Mesenchymal stem cell (in vitro differentiated cells and primary cell): ENCODE data around the gene ZNF12.

Experiments used
- DNase-seq: peaks from one replicate; pipeline ENCODE4 v3.0.0-alpha.2; 2013
- H2AFZ ChIP-seq: one replicate; pipeline ENCODE4 v1.6.1; 2013; ENCODE audit warnings: low read depth, mild to moderate bottlenecking, control low read depth, inconsistent platforms, low read length, moderate library complexity
- H2AK5ac ChIP-seq: 2 replicates; pipeline ENCODE4 v1.6.1; 2013; ENCODE audit warnings: low read length, moderate library complexity, mild to moderate bottlenecking, inconsistent platforms; ENCODE audit not compliant: severe bottlenecking
- H2BK120ac ChIP-seq: one replicate; pipeline ENCODE4 v1.6.1; 2013; ENCODE audit warnings: low read depth, mild to moderate bottlenecking, inconsistent platforms, low read length, moderate library complexity
- H2BK12ac ChIP-seq, 2 experiments: one replicate each; pipeline ENCODE4 v1.6.1; 2013; ENCODE audit warnings: inconsistent platforms in 2 of 2, low read length in 2 of 2, mild to moderate bottlenecking in 2 of 2, moderate library complexity in 2 of 2, control low read depth in 1 of 2
- H2BK15ac ChIP-seq: one replicate; pipeline ENCODE4 v1.6.1; 2013; ENCODE audit warnings: mild to moderate bottlenecking, low read depth, inconsistent platforms; ENCODE audit not compliant: poor library complexity, severe bottlenecking
- H2BK5ac ChIP-seq: 2 replicates; pipeline ENCODE4 v1.6.1; 2013; ENCODE audit warnings: low read depth, mild to moderate bottlenecking, low read length, control low read depth, inconsistent platforms; ENCODE audit not compliant: poor library complexity, severe bottlenecking
- H3K14ac ChIP-seq, 2 experiments: one replicate each; pipeline ENCODE4 v1.6.1; 2013; ENCODE audit warnings: inconsistent platforms in 2 of 2, low read length in 2 of 2, control low read depth in 1 of 2, mild to moderate bottlenecking in 1 of 2, moderate library complexity in 1 of 2
- H3K18ac ChIP-seq, 2 experiments: one replicate each; pipeline ENCODE4 v1.6.1; 2013; ENCODE audit warnings: inconsistent platforms in 2 of 2, low read length in 2 of 2, control low read depth in 1 of 2, low read depth in 1 of 2, mild to moderate bottlenecking in 1 of 2
- H3K23ac ChIP-seq, 2 experiments: one replicate each; pipeline ENCODE4 v1.6.1; 2013; ENCODE audit warnings: inconsistent platforms in 2 of 2, low read length in 2 of 2, mild to moderate bottlenecking in 2 of 2, moderate library complexity in 2 of 2, control low read depth in 1 of 2
- H3K27ac ChIP-seq: 2 replicates; pipeline ENCODE4 v1.5.1; 2013; ENCODE audit warnings: mild to moderate bottlenecking, moderate library complexity, low read length, control low read depth, inconsistent platforms; ENCODE audit not compliant: poor library complexity, severe bottlenecking
- H3K27me3 ChIP-seq, 2 experiments: 2 replicates each; pipeline versions ENCODE4 v1.6.1 to v1.7.0; 2013; ENCODE audit warnings: low read length in 2 of 2, mild to moderate bottlenecking in 2 of 2, moderate library complexity in 2 of 2, control low read depth in 1 of 2, inconsistent platforms in 1 of 2; ENCODE audit not compliant: control insufficient read depth in 1 of 2, insufficient read depth in 1 of 2
- H3K36me3 ChIP-seq, 2 experiments: 2 replicates each; pipeline versions ENCODE4 v1.6.1 to v1.7.0; 2013; ENCODE audit warnings: low read length in 2 of 2, control low read depth in 1 of 2, inconsistent platforms in 1 of 2, low read depth in 1 of 2, mild to moderate bottlenecking in 1 of 2; ENCODE audit not compliant: insufficient read depth in 2 of 2, control insufficient read depth in 1 of 2
- H3K4ac ChIP-seq, 2 experiments: one replicate each; pipeline ENCODE4 v1.6.1; 2013; ENCODE audit warnings: inconsistent platforms in 2 of 2, low read length in 2 of 2, mild to moderate bottlenecking in 2 of 2, moderate library complexity in 2 of 2, control low read depth in 1 of 2, low read depth in 1 of 2
- H3K4me1 ChIP-seq: 2 replicates; pipeline ENCODE4 v1.6.1; 2013; ENCODE audit warnings: low read depth, low read length, control low read depth; ENCODE audit not compliant: control insufficient read depth, insufficient read depth
- H3K4me2 ChIP-seq: 2 replicates; pipeline ENCODE4 v1.6.1; 2013; ENCODE audit warnings: low read length, mild to moderate bottlenecking, inconsistent platforms; ENCODE audit not compliant: poor library complexity, severe bottlenecking
- H3K4me3 ChIP-seq, 2 experiments: 2 replicates each; pipeline versions ENCODE4 v1.5.1 to v1.7.0; 2013; ENCODE audit warnings: low read length in 2 of 2, mild to moderate bottlenecking in 2 of 2, control low read depth in 1 of 2, low read depth in 1 of 2; ENCODE audit not compliant: insufficient read depth in 1 of 2
- H3K79me1 ChIP-seq: replicated peaks from 2 replicates; pipeline ENCODE4 v1.6.1; 2013; ENCODE audit warnings: mild to moderate bottlenecking, control low read depth, low read length, inconsistent platforms; ENCODE audit not compliant: poor library complexity, severe bottlenecking
- H3K9ac ChIP-seq: 2 replicates; pipeline ENCODE4 v1.7.0; 2013; ENCODE audit warnings: mild to moderate bottlenecking, low read length, moderate library complexity
- H3K9me3 ChIP-seq: 2 replicates; pipeline ENCODE4 v1.7.0; 2013; ENCODE audit warnings: mild to moderate bottlenecking, low read length; ENCODE audit not compliant: control insufficient read depth
- H4K8ac ChIP-seq: one replicate; pipeline ENCODE4 v1.6.1; 2013; ENCODE audit warnings: inconsistent platforms, mild to moderate bottlenecking, low read length, moderate library complexity
- H4K91ac ChIP-seq: one replicate; pipeline ENCODE4 v1.6.1; 2013; ENCODE audit warnings: mild to moderate bottlenecking, low read length, inconsistent platforms
- WGBS: methylation state at CpG from one replicate; pipeline ENCODE4 v1.1.7; 2013; ENCODE audit warnings: mixed read lengths; 5-methylcytosine and 5-hydroxymethylcytosine counted together

The ZNF12 gene

GRCh38 chr7:6647541-6647940 lies 59.2 kb downstream of the ZNF12 start:
- peaks cover 86 to 97% of the 10 kb centered on the region in 2 experiments for H3K36me3 ChIP-seq
- H2BK15ac ChIP-seq = no peak overlapping the region
- no peaks in the 10 kb centered on the region for H3K9me3 ChIP-seq
- H2AK5ac ChIP-seq = no peak overlapping the region
- H3K9ac ChIP-seq = no peak overlapping the region
- no peak overlapping the region for H3K18ac ChIP-seq
- H2AFZ ChIP-seq = no peak overlapping the region
- H3K4me2 ChIP-seq = no peak overlapping the region
- H3K23ac ChIP-seq = no peak overlapping the region
- H4K91ac ChIP-seq = no peak overlapping the region
- H4K8ac ChIP-seq = no peak overlapping the region
- H3K27me3 ChIP-seq = no peaks in the 10 kb centered on the region
- peaks cover 65% of the 10 kb centered on the region for H3K79me1 ChIP-seq
- H2BK5ac ChIP-seq = no peak overlapping the region
- no peak overlapping the region for H3K4ac ChIP-seq
- H2BK120ac ChIP-seq = no peak overlapping the region
- no peak overlapping the region for H3K27ac ChIP-seq
- no peak overlapping the region for H3K4me3 ChIP-seq
- H3K14ac ChIP-seq = no peak overlapping the region
- H2BK12ac ChIP-seq = no peak overlapping the region
- H3K4me1 ChIP-seq = no peaks in the 10 kb centered on the region
- no peak for DNase-seq
- WGBS = 98% methylated on average over 13 of the region's 14 CpGs

DNA sequence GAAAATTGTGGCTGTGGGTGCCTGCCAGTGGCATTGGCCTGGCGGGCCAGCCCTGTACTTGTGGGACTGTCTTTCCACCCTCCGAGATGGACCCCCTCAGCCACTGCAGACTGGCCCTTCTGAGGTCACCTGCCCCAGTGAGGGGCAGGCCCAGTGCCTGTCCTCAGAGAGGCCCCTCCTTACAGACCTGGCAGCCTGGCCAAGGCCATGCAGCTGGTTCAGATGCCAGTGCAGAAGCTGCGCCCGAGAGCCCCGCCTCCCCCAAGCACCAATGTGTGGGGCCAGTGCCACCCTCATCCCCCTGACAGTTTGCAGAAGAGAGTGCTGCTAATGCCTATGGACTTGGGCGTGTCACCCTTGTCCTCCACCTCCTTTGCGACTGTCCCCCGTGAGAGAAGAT lies 59.7 kb downstream of the ZNF12 start:
- Histone ChIP-seq H2BK15ac (no peak overlapping the region), H3K27ac (no peak overlapping the region), H3K4me3 (no peak overlapping the region), H3K14ac (no peak overlapping the region), H3K4ac (no peak overlapping the region), H3K79me1 (peaks cover 66% of the 10 kb centered on the region), H4K91ac (no peak overlapping the region), H2BK120ac (no peak overlapping the region), H3K4me1 (no peaks in the 10 kb centered on the region), H2AFZ (no peak overlapping the region), H3K4me2 (no peak overlapping the region), H2AK5ac (no peak overlapping the region), H2BK12ac (no peak overlapping the region), H4K8ac (no peak overlapping the region), H3K23ac (no peak overlapping the region), H3K27me3 (no peaks in the 10 kb centered on the region), H3K9ac (no peak overlapping the region), H3K36me3 (peaks cover 86 to 97% of the 10 kb centered on the region in 2 experiments), H2BK5ac (no peak overlapping the region), H3K9me3 (no peaks in the 10 kb centered on the region), H3K18ac (no peak overlapping the region)
- DNase-seq = no peak
- 92% methylated on average over 8 of the region's 8 CpGs for WGBS

- no peak overlapping the region for H2BK5ac ChIP-seq
- H3K23ac ChIP-seq = no peak overlapping the region
- no peak overlapping the region for H3K4me3 ChIP-seq
- H2AK5ac ChIP-seq = no peak overlapping the region
- H2AFZ ChIP-seq = no peak overlapping the region
- H2BK120ac ChIP-seq = no peak overlapping the region
- no peak overlapping the region for H3K27ac ChIP-seq
- H3K18ac ChIP-seq = no peak overlapping the region
- no peak overlapping the region for H3K4ac ChIP-seq
- no peak overlapping the region for H3K14ac ChIP-seq
- no peak overlapping the region for H3K9ac ChIP-seq
- H3K4me2 ChIP-seq = no peak overlapping the region
- H3K36me3 ChIP-seq = peaks cover 87 to 97% of the 10 kb centered on the region in 2 experiments
- H4K91ac ChIP-seq = no peak overlapping the region
- H3K4me1 ChIP-seq = no peaks in the 10 kb centered on the region
- no peaks in the 10 kb centered on the region for H3K27me3 ChIP-seq
- H3K79me1 ChIP-seq = peaks cover 72% of the 10 kb centered on the region
- H3K9me3 ChIP-seq = no peaks in the 10 kb centered on the region
- no peak overlapping the region for H2BK12ac ChIP-seq
- no peak overlapping the region for H2BK15ac ChIP-seq
- no peak for DNase-seq
- WGBS = 98% methylated on average over 8 of the region's 8 CpGs
- H4K8ac ChIP-seq = no peak overlapping the region
These were observed 60.3 kb downstream of the ZNF12 start for GRCh38 chr7:6646465-6646864.

- H4K8ac ChIP-seq = no peak overlapping the region
- H3K4me3 ChIP-seq = no peak overlapping the region
- H2BK12ac ChIP-seq = no peak overlapping the region
- H2BK5ac ChIP-seq = no peak overlapping the region
- DNase-seq = no peak
- no peak overlapping the region for H2AFZ ChIP-seq
- peaks cover 2% of the 10 kb centered on the region for H3K4me1 ChIP-seq
- H3K36me3 ChIP-seq = peaks cover 83 to 98% of the 10 kb centered on the region in 2 experiments
- peak overlapping the region; percentile 32 for H4K91ac ChIP-seq
- H3K18ac ChIP-seq = no peak overlapping the region
- H3K23ac ChIP-seq = no peak overlapping the region
- H3K9me3 ChIP-seq = no peaks in the 10 kb centered on the region
- no peak overlapping the region for H2AK5ac ChIP-seq
- H3K27ac ChIP-seq = no peak overlapping the region
- no peaks in the 10 kb centered on the region for H3K27me3 ChIP-seq
- H3K14ac ChIP-seq = no peak overlapping the region
- WGBS = over 99% methylated on average over 9 of the region's 10 CpGs
- H3K79me1 ChIP-seq = peaks cover 73% of the 10 kb centered on the region
- no peak overlapping the region for H3K9ac ChIP-seq
- no peak overlapping the region for H3K4me2 ChIP-seq
- H3K4ac ChIP-seq = no peak overlapping the region
- H2BK15ac ChIP-seq = no peak overlapping the region
- no peak overlapping the region for H2BK120ac ChIP-seq
These were observed 62.0 kb downstream of the ZNF12 start for GRCh38 chr7:6644728-6645127.
